Gastrocnemius medialis (tissue), 4 donors: ENCODE data around the gene SLC2A1. TPM values are rescaled to one million over a fixed set of nuclear protein-coding genes. Genes with fewer than 3 reads are reported as not detected.

Source experiments
- ATAC-seq, 2 donors: fragments of 150-250 bp; one replicate each; pipeline ENCODE4 v1.9.1; 2016
- DNase-seq, 2 donors: peaks; one replicate each; pipeline ENCODE4 v3.0.0-alpha.2; 2019
- H3K27ac ChIP-seq, 4 donors: fragments of 200-600 bp; sonication (generic); 1 replicate in 1 of 4; 2 replicates in 3 of 4; pipeline ENCODE4 v1.5.1; 2016 to 2018; ENCODE audit warnings: mild to moderate bottlenecking in 2 of 4, moderate library complexity in 1 of 4
- H3K27me3 ChIP-seq, 3 donors: fragments of 200-600 bp; sonication (generic) in 2 of 3; 1 replicate in 1 of 3; 2 replicates in 2 of 3; pipeline versions ENCODE4 v1.5.1 to v1.6.0; 2016 to 2019; ENCODE audit warnings: mild to moderate bottlenecking in 1 of 3, moderate library complexity in 1 of 3
- H3K36me3 ChIP-seq, 2 donors: fragments of 200-600 bp; sonication (generic) in 1 of 2; one replicate each; pipeline ENCODE4 v1.5.1; 2017 to 2018
- H3K4me1 ChIP-seq, 2 donors: fragments of 200-600 bp; sonication (generic) in 1 of 2; one replicate each; pipeline ENCODE4 v1.5.1; 2016 to 2017; ENCODE audit warnings: mild to moderate bottlenecking in 2 of 2
- H3K4me3 ChIP-seq, 4 donors: fragments of 200-600 bp; sonication (generic) in 3 of 4; 1 replicate in 1 of 4; 2 replicates in 3 of 4; pipeline ENCODE4 v1.5.1; 2016 to 2019; ENCODE audit warnings: mild to moderate bottlenecking in 2 of 4
- H3K9me3 ChIP-seq, 3 donors: fragments of 200-600 bp; sonication (generic) in 2 of 3; 1 replicate in 1 of 3; 2 replicates in 2 of 3; pipeline ENCODE4 v1.5.1; 2016 to 2019
- CTCF ChIP-seq, 5 experiments: fragments of 450-650 bp in 3 of 5; fragments of 200-600 bp in 2 of 5; sonication (generic) in 2 of 5; IDR thresholded peaks in 4 of 5; conservative IDR thresholded peaks in 1 of 5; 1 replicate in 4 of 5; 2 replicates in 1 of 5; pipeline ENCODE4 v1.5.1; 2016 to 2019; ENCODE audit warnings: antibody characterized with exemption in 5 of 5, mild to moderate bottlenecking in 3 of 5, moderate library complexity in 3 of 5
- POLR2A ChIP-seq, 2 donors: fragments of 450-650 bp; IDR thresholded peaks; one replicate each; pipeline ENCODE4 v1.6.1; 2017; ENCODE audit warnings: antibody characterized with exemption in 2 of 2, mild to moderate bottlenecking in 2 of 2, moderate library complexity in 2 of 2
- in situ Hi-C, 4 donors: fragments of 200-750 bp; cut with MboI; loops; one replicate each; pipeline versions ENCODE4 v1.15.0 to v1.8.0; 2017; ENCODE audit warnings: low sequenced_read_pairs in 4 of 4
- intact Hi-C: fragments of 100-400 bp; cut with DNase I; formaldehyde crosslinking; loops from one replicate; pipeline ENCODE4 v1.15.1; 2023; ENCODE audit warnings: low total_unique reads
- total RNA-seq, 4 donors: library from RNA; depleted of rRNA; stranded (reverse); fragments of >200 nt; gene quantifications; one replicate each; pipeline versions ENCODE4 v1.1.0 to v1.2.3, GENCODE V29; 2016

Gene SLC2A1
- total RNA-seq, 4 donors from 2014 or later = 6.3 to 16.1 (median 9.4) TPM

- ATAC-seq = peak; percentile 84 to 95
- Histone ChIP-seq H3K4me3 (no peak overlapping the region), H3K27ac (no peak overlapping the region), H3K27me3 (peaks cover 0 to 4% (median 3%) of the 10 kb centered on the region in 3 donors), H3K36me3 (no peaks in the 10 kb centered on the region), H3K4me1 (peaks cover 0 to 6% of the 10 kb centered on the region in 2 donors), H3K9me3 (no peaks in the 10 kb centered on the region)
- in situ Hi-C loops = no loop called here
- DNase-seq = peak; percentile 32 to 34
- intact Hi-C loops = no loop called here
- TF ChIP-seq CTCF (IDR thresholded peaks at IDR 0.05 in 4 of 5, conservative IDR thresholded peaks at IDR 0.05 in 1 of 5) = no peak
- no peak for TF ChIP-seq POLR2A (IDR thresholded peaks at IDR 0.05)
Observed at GRCh38 chr1:42993502-42994136, 35.0 kb upstream of the SLC2A1 start.

GRCh38 chr1:42992054-42992571 is 33.4 kb upstream of the SLC2A1 start:
- TF ChIP-seq CTCF (IDR thresholded peaks at IDR 0.05 in 4 of 5, conservative IDR thresholded peaks at IDR 0.05 in 1 of 5) = no peak
- TF ChIP-seq POLR2A (IDR thresholded peaks at IDR 0.05) = no peak
- intact Hi-C loops (no loop called here), in situ Hi-C loops (no loop called here)
- Histone ChIP-seq H3K4me3 (no peak overlapping the region), H3K27ac (no peak overlapping the region), H3K27me3 (peaks cover 0 to 4% (median 3%) of the 10 kb centered on the region in 3 donors), H3K4me1 (peaks cover 0 to 6% of the 10 kb centered on the region in 2 donors), H3K9me3 (no peaks in the 10 kb centered on the region), H3K36me3 (no peaks in the 10 kb centered on the region)
- ATAC-seq (no peak), DNase-seq (no peak)

DNA sequence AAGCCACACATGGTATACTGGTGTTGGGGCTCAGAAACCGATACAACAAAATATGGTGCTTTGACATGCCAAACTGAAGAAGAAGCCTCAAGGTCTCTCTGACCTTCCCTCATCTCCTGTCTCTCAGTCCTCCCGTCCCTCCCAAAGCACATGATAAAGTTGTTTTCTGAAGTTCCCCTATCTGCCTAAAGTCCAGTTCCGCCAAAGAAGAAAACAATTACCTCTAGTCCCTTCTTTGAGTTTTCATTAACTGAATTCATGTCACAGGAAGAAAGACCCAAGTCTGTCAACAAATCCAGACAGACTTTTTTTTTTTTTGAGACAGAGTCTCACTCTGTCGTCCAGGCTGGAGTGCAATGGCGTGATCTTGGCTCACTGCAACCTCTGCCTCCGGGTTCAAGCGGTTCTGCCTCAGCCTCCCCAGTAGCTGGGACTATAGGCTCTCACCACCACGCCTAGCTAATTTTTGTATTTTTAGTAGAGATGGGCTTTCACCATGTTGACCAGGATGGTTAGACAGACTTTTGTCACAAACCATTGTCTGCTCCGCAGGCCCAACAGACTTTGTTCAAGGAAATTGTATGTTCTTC is 32.2 kb upstream of the SLC2A1 start:
- H3K27ac ChIP-seq = no peak overlapping the region
- no peak for DNase-seq
- H3K27me3 ChIP-seq = peaks cover 0 to 4% (median 3%) of the 10 kb centered on the region in 3 donors
- H3K9me3 ChIP-seq = no peaks in the 10 kb centered on the region
- no peak for TF ChIP-seq CTCF (IDR thresholded peaks at IDR 0.05 in 4 of 5, conservative IDR thresholded peaks at IDR 0.05 in 1 of 5)
- H3K4me1 ChIP-seq = peaks cover 0 to 6% of the 10 kb centered on the region in 2 donors
- in situ Hi-C loops (no loop called here), intact Hi-C loops (no loop called here)
- no peaks in the 10 kb centered on the region for H3K36me3 ChIP-seq
- no peak overlapping the region for H3K4me3 ChIP-seq
- ATAC-seq = no peak

DNA sequence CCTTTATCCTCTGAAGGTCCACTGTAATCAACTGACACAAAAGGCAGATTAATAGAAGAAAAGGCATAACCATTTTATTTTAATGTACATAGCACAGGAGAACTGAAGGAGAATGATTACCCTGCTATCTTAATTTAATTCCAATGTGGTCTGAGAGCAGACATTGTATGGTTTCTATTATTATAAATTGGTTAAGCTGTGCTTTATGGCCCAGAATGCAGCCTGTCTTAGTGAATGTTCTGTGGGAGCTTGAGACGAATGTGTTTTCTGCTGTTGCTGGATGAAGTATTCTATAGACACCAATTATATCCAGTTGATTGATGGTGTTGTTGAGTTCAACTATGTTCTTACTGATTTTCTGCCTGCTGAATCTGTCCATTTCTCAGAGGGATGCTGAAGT is 25.0 kb upstream of the SLC2A1 start:
- no peaks in the 10 kb centered on the region for H3K9me3 ChIP-seq
- no peak overlapping the region for H3K27ac ChIP-seq
- in situ Hi-C loops = no loop called here
- H3K36me3 ChIP-seq = no peaks in the 10 kb centered on the region
- no peak for DNase-seq
- intact Hi-C loops = no loop called here
- H3K27me3 ChIP-seq = peaks cover 0 to 19% (median 6%) of the 10 kb centered on the region in 3 donors
- H3K4me3 ChIP-seq = no peak overlapping the region
- no peak for TF ChIP-seq CTCF (IDR thresholded peaks at IDR 0.05 in 4 of 5, conservative IDR thresholded peaks at IDR 0.05 in 1 of 5)
- no peak for TF ChIP-seq POLR2A (IDR thresholded peaks at IDR 0.05)
- ATAC-seq = no peak
- no peaks in the 10 kb centered on the region for H3K4me1 ChIP-seq
